ENCODE measurements around the gene CBX1. TPM values are rescaled to one million over a fixed set of nuclear protein-coding genes. Genes with fewer than 3 reads are reported as not detected.
"Not testable (repeated sequence)": the region's sequence is repeated elsewhere in the genome, so short reads cannot be mapped to it uniquely, and the experiment has no call there.

CBX1 gene
- total and polyA plus RNA-seq, 2 donors (not counting 3 experiments of a cell fraction or from before 2014, with no cell fraction given) = 20.4 to 95.2 TPM

DNA sequence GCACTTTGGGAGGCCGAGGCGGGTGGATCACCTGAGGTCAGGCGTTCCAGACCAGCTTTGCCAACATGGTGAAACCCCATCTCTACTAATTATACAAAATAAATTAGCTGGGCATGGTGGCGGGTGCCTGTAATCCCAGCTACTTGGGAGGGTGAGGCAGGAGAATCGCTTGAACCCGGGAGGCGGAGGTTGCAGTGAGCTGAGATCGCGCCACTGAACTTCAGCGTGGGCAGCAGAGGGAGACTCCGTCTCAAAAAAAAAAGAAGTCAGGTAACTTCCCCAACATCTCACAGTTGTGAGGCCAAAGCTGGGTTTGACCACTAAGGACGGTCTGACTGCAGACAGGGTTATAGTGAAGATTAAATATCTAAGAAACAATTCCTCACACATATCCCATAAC is 66.5 kb downstream of the CBX1 start:
- FAIRE-seq; H3K4me1 ChIP-seq (ENCODE audit: control insufficient read depth, extremely low read depth, insufficient read depth, low read length); H3K27me3 ChIP-seq (ENCODE audit: control insufficient read depth in 2 of 2, insufficient read depth in 2 of 2, low read length in 2 of 2); dilution Hi-C loops (cut with MboI; ENCODE audit: extremely low pct_ligation_motif_present, low sequenced_read_pairs); H3K79me2 ChIP-seq (ENCODE audit: control insufficient read depth, insufficient read depth, low read length); BruUV-seq (replicated peaks); H3K4me3 ChIP-seq (replicated peaks in 1 of 3; ENCODE audit: insufficient read depth in 1 of 3, low read depth in 1 of 3, low read length in 3 of 3); H4K20me1 ChIP-seq (replicated peaks; ENCODE audit: control insufficient read depth, extremely low read depth, insufficient read depth, low read length); intact Hi-C loops (cut with micrococcal nuclease); H3K36me3 ChIP-seq (ENCODE audit: control insufficient read depth in 2 of 2, extremely low read depth in 1 of 2, insufficient read depth in 2 of 2, low read length in 2 of 2); H3K9me1 ChIP-seq (replicated peaks; ENCODE audit: control insufficient read depth, extremely low read depth, insufficient read depth, low read length); DNase-seq (ENCODE audit: low read depth, low spot score); H3K4me2 ChIP-seq (ENCODE audit: insufficient read depth, low read length); H3K9ac ChIP-seq (replicated peaks; ENCODE audit: extremely low read depth, insufficient read depth, low read length); H2AFZ ChIP-seq (ENCODE audit: low read depth, low read length); H3K9me3 ChIP-seq (replicated peaks; ENCODE audit: control insufficient read depth, insufficient read depth, low read length); H3K27ac ChIP-seq (ENCODE audit: insufficient read depth, low read depth, low read length): not testable (repeated sequence)
- ChIA-PET POLR2A (interaction anchor here (1.8 kb wide), 1 partner anchor 13 kb away, joined by 4 read pairs; the partner anchor contains the start of gene NFE2L1), CTCF (interaction anchor here (0.6 to 3.0 kb wide), 8 partner anchors 9 to 189 kb away, joined by 3 to 34 read pairs (median 3); partner anchors contain the start of gene CDK5RAP3)

- FAIRE-seq (no peak), DNase-seq (ENCODE audit: low read depth, low spot score) (no peak)
- no peaks in the 10 kb centered on the region for H3K9me1 ChIP-seq (replicated peaks; ENCODE audit: control insufficient read depth, extremely low read depth, insufficient read depth, low read length)
- no peak overlapping the region for H3K9ac ChIP-seq (replicated peaks; ENCODE audit: extremely low read depth, insufficient read depth, low read length)
- dilution Hi-C loops (cut with MboI; ENCODE audit: extremely low pct_ligation_motif_present, low sequenced_read_pairs) (no loop called here), intact Hi-C loops (cut with micrococcal nuclease) (no loop called here)
- H4K20me1 ChIP-seq (replicated peaks; ENCODE audit: control insufficient read depth, extremely low read depth, insufficient read depth, low read length) = no peaks in the 10 kb centered on the region
- H3K4me1 ChIP-seq (ENCODE audit: control insufficient read depth, extremely low read depth, insufficient read depth, low read length) = no peaks in the 10 kb centered on the region
- no peak overlapping the region for H3K27ac ChIP-seq (ENCODE audit: insufficient read depth, low read depth, low read length)
- no TSS peak for BruUV-seq (replicated peaks)
- H3K27me3 ChIP-seq (ENCODE audit: control insufficient read depth in 2 of 2, insufficient read depth in 2 of 2, low read length in 2 of 2) = no peaks in the 10 kb centered on the region
- TF ChIP-seq POLR2AphosphoS5 (IDR thresholded peaks at IDR 0.05; ENCODE audit: insufficient read depth, low read depth, low read length) (no peak), MYC (IDR thresholded peaks at IDR 0.05; ENCODE audit: low read depth, low read length) (no peak), GATA2 (IDR thresholded peaks at IDR 0.05; ENCODE audit: insufficient read depth, insufficient read length, low read depth, low read length) (no peak), FOS (IDR thresholded peaks at IDR 0.05; ENCODE audit: borderline replicate concordance, insufficient read depth, low read length) (no peak), POLR2A (IDR thresholded peaks at IDR 0.05; ENCODE audit: low read depth, low read length) (no peak), EZH2 (IDR thresholded peaks at IDR 0.05; ENCODE audit: borderline replicate concordance, low read depth, low read length, severe bottlenecking) (no peak), JUN (IDR thresholded peaks at IDR 0.05; ENCODE audit: borderline replicate concordance, insufficient read depth, insufficient read length, low read depth) (no peak)
- TF ChIP-seq, protein P1, sequence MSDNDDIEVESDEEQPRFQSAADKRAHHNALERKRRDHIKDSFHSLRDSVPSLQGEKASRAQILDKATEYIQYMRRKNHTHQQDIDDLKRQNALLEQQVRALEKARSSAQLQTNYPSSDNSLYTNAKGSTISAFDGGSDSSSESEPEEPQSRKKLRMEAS (IDR thresholded peaks at IDR 0.05; ENCODE audit: insufficient read depth, insufficient read length) = no peak
- TF ChIP-seq, protein P2, sequence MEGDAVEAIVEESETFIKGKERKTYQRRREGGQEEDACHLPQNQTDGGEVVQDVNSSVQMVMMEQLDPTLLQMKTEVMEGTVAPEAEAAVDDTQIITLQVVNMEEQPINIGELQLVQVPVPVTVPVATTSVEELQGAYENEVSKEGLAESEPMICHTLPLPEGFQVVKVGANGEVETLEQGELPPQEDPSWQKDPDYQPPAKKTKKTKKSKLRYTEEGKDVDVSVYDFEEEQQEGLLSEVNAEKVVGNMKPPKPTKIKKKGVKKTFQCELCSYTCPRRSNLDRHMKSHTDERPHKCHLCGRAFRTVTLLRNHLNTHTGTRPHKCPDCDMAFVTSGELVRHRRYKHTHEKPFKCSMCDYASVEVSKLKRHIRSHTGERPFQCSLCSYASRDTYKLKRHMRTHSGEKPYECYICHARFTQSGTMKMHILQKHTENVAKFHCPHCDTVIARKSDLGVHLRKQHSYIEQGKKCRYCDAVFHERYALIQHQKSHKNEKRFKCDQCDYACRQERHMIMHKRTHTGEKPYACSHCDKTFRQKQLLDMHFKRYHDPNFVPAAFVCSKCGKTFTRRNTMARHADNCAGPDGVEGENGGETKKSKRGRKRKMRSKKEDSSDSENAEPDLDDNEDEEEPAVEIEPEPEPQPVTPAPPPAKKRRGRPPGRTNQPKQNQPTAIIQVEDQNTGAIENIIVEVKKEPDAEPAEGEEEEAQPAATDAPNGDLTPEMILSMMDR (IDR thresholded peaks at IDR 0.05; ENCODE audit: extremely low read depth in 1 of 2, insufficient read depth in 1 of 2, low read depth in 1 of 2, low read length in 2 of 2) = no peak
- H3K79me2 ChIP-seq (ENCODE audit: control insufficient read depth, insufficient read depth, low read length) = no peaks in the 10 kb centered on the region
- H2AFZ ChIP-seq (ENCODE audit: low read depth, low read length) = no peak overlapping the region
- no peaks in the 10 kb centered on the region for H3K9me3 ChIP-seq (replicated peaks; ENCODE audit: control insufficient read depth, insufficient read depth, low read length)
- ChIA-PET CTCF (interaction anchor here (1.4 to 7.3 kb wide), 4 partner anchors 9 to 106 kb away, joined by 3 to 210 read pairs (median 10); no protein-coding TSS in a partner anchor), POLR2A (no interaction called here)
- H3K4me2 ChIP-seq (ENCODE audit: insufficient read depth, low read length) = no peak overlapping the region
- no peaks in the 10 kb centered on the region for H3K36me3 ChIP-seq (ENCODE audit: control insufficient read depth in 2 of 2, extremely low read depth in 1 of 2, insufficient read depth in 2 of 2, low read length in 2 of 2)
- H3K4me3 ChIP-seq (replicated peaks in 1 of 3; ENCODE audit: insufficient read depth in 1 of 3, low read depth in 1 of 3, low read length in 3 of 3) = no peak overlapping the region
These were observed 69.3 kb downstream of the CBX1 start for GRCh38 chr17:48031966-48032365.
